ENCODE data around the gene FAM135A. TPM values are rescaled to one million over a fixed set of nuclear protein-coding genes. Genes with fewer than 3 reads are reported as not detected.

Gene FAM135A
- total and polyA plus RNA-seq, 10 of the 15 experiments (the other 5 are each of a cell fraction or from before 2014, with no cell fraction given), result 3.9 to 24.5 (median 13.7) TPM

- BruUV-seq (replicated peaks), result no TSS peak
- Histone ChIP-seq H4K20me1 (ENCODE audit: control insufficient read depth, insufficient read depth) (no peaks in the 10 kb centered on the region), H2AFZ (ENCODE audit: control insufficient read depth, low read depth, low read length) (no peak overlapping the region), H3K9ac (ENCODE audit: control insufficient read depth, insufficient read depth, low read length) (no peak overlapping the region), H3K4me2 (ENCODE audit: control insufficient read depth, insufficient read depth) (no peak overlapping the region), H3K9me3 (replicated peaks; ENCODE audit: control insufficient read depth, insufficient read depth, low read length) (no peaks in the 10 kb centered on the region), H3K79me2 (ENCODE audit: control insufficient read depth, insufficient read depth, low read length) (no peaks in the 10 kb centered on the region), H3K27me3 (replicated peaks in 1 of 2; ENCODE audit: control insufficient read depth in 2 of 2, insufficient read depth in 2 of 2, low read length in 1 of 2) (no peaks in the 10 kb centered on the region), H3K27ac (ENCODE audit: control insufficient read depth, insufficient read depth) (no peak overlapping the region), H3K4me3 (no peak overlapping the region), H3K36me3 (ENCODE audit: control insufficient read depth in 2 of 2, insufficient read depth in 2 of 2, low read length in 1 of 2) (peaks cover 0 to 3% of the 10 kb centered on the region in 2 experiments; a peak in 2 of 4 replicates), H3K4me1 (ENCODE audit: control insufficient read depth, insufficient read depth, low read length) (no peaks in the 10 kb centered on the region)
- CTCF ChIA-PET, result interaction anchor here (1.8 kb wide), 1 partner anchor 10 kb away, joined by 7 read pairs; no protein-coding TSS in a partner anchor
- no peak for TF ChIP-seq GABPA (IDR thresholded peaks at IDR 0.05; ENCODE audit: low read depth)
- TF ChIP-seq BMI1 (IDR thresholded peaks at IDR 0.05; ENCODE audit: borderline replicate concordance), result no peak
- TF ChIP-seq ZSCAN29 (IDR thresholded peaks at IDR 0.05), result no peak
- no peak for TF ChIP-seq MYC (IDR thresholded peaks at IDR 0.05; ENCODE audit: insufficient read depth, insufficient read length, insufficient replicate concordance, low read length, severe bottlenecking)
- TF ChIP-seq NR2C2 (IDR thresholded peaks at IDR 0.05; ENCODE audit: borderline replicate concordance, control insufficient read depth, insufficient read length, low read depth), result no peak
- TF ChIP-seq ELK1 (IDR thresholded peaks at IDR 0.05; ENCODE audit: low read depth, low read length), result no peak
- TF ChIP-seq PAX8 (IDR thresholded peaks at IDR 0.05), result no peak
- no peak for TF ChIP-seq SIN3A (IDR thresholded peaks at IDR 0.05; ENCODE audit: low read depth, low read length)
- TF ChIP-seq MYB (IDR thresholded peaks at IDR 0.05; ENCODE audit: borderline replicate concordance, low read depth, low read length), result no peak
- no peak for TF ChIP-seq BHLHE40 (IDR thresholded peaks at IDR 0.05; ENCODE audit: borderline replicate concordance in 1 of 2, low read depth in 2 of 2, low read length in 1 of 2)
- TF ChIP-seq YY1 (IDR thresholded peaks at IDR 0.05; ENCODE audit: low read depth, low read length), result no peak
- TF ChIP-seq JUNB (IDR thresholded peaks at IDR 0.05), result no peak
- TF ChIP-seq CBFB (IDR thresholded peaks at IDR 0.05; ENCODE audit: low read depth), result no peak
- in situ Hi-C loops (cut with MboI) (loop anchor here (25.0 kb wide), 1 partner anchor 377 kb away; no protein-coding TSS in a partner anchor), intact Hi-C loops (cut with micrococcal nuclease; ENCODE audit: unreplicated experiment) (loop anchor here (10.0 kb wide), 1 partner anchor 444 kb away; the partner anchor contains the start of gene B3GAT2)
- no peak for ATAC-seq
- SMC1A ChIA-PET (ENCODE audit: uncharacterized antibody, unreplicated experiment), result no interaction called here
- RAD21 ChIA-PET (ENCODE audit: unreplicated experiment), result no interaction called here
- DNase-seq (ENCODE audit: low read depth, low spot score), result no peak
- no peak for FAIRE-seq
- POLR2A ChIA-PET, result no interaction called here
These were observed 97.3 kb downstream of the FAM135A start for GRCh38 chr6:70510600-70510999.

Data from GM12878 (cell line).